Endodermal cell (in vitro differentiated cells): ENCODE measurements around the gene LRPAP1. TPM values are rescaled to one million over a fixed set of nuclear protein-coding genes. Genes with fewer than 3 reads are reported as not detected.

ENCODE experiments used
- DNase-seq: peaks from one replicate; pipeline ENCODE4 v3.0.0-alpha.2; 2017
- H3K27ac ChIP-seq: 2 replicates; pipeline ENCODE4 v1.5.1; 2013; ENCODE audit warnings: mild to moderate bottlenecking, low read depth, low read length, moderate library complexity
- H3K27me3 ChIP-seq: 2 replicates; pipeline ENCODE4 v1.6.1; 2013; ENCODE audit warnings: mild to moderate bottlenecking, low read length, moderate library complexity; ENCODE audit not compliant: insufficient read depth, control insufficient read depth, poor library complexity, severe bottlenecking
- H3K36me3 ChIP-seq: 2 replicates; pipeline ENCODE4 v1.7.0; 2013; ENCODE audit warnings: mild to moderate bottlenecking, low read length, moderate library complexity; ENCODE audit not compliant: control insufficient read depth, insufficient read depth
- H3K4me1 ChIP-seq: one replicate; pipeline ENCODE4 v1.7.0; 2013; ENCODE audit warnings: low read length; ENCODE audit not compliant: control insufficient read depth, insufficient read depth
- H3K4me3 ChIP-seq: 2 replicates; pipeline ENCODE4 v1.5.1; 2013; ENCODE audit warnings: mild to moderate bottlenecking, low read length, moderate library complexity
- H3K9ac ChIP-seq: 2 replicates; pipeline ENCODE4 v1.6.1; 2013; ENCODE audit warnings: mild to moderate bottlenecking, low read length, moderate library complexity; ENCODE audit not compliant: poor library complexity, severe bottlenecking; ENCODE audit errors: extremely low read depth
- H3K9me3 ChIP-seq: 2 replicates; pipeline ENCODE4 v1.6.1; 2013; ENCODE audit warnings: mild to moderate bottlenecking, low read length, moderate library complexity; ENCODE audit not compliant: control insufficient read depth
- H3K27ac Mint-ChIP-seq: 2 replicates; pipeline ENCODE4 v1.8.0; 2020; ENCODE audit warnings: mixed read lengths
- H3K27me3 Mint-ChIP-seq: 2 replicates; pipeline ENCODE4 v1.8.0; 2021; ENCODE audit warnings: mild to moderate bottlenecking, mixed read lengths; ENCODE audit not compliant: insufficient read depth
- H3K36me3 Mint-ChIP-seq: 2 replicates; pipeline ENCODE4 v1.8.0; 2020; ENCODE audit warnings: low read depth, mixed read lengths
- H3K4me1 Mint-ChIP-seq: 2 replicates; pipeline ENCODE4 v1.8.0; 2020; ENCODE audit warnings: mixed read lengths
- H3K4me3 Mint-ChIP-seq: 2 replicates; pipeline ENCODE4 v1.8.0; 2020; ENCODE audit warnings: mild to moderate bottlenecking, moderate library complexity, mixed read lengths
- H3K9me3 Mint-ChIP-seq: 2 replicates; pipeline ENCODE4 v1.8.0; 2020; ENCODE audit warnings: mild to moderate bottlenecking, mixed read lengths
- WGBS, 2 experiments: methylation state at CpG; one replicate each; pipeline versions ENCODE4 v1.1.5 to v1.1.7; 2013; ENCODE audit warnings: missing lambda C conversion rate in 2 of 2, mixed read lengths in 1 of 2; ENCODE audit not compliant: insufficient coverage in 1 of 2, insufficient read length in 1 of 2; 5-methylcytosine and 5-hydroxymethylcytosine counted together
- total RNA-seq, 2 donors: library from RNA; stranded (reverse); fragmentation: NEBNext Ultra II Directional in 1 of 2; extraction: Animal tissue kit (Norgen Biotek cat#: 25700) in 1 of 2; gene quantifications; 2 replicates in 1 of 2; 3 replicates in 1 of 2; pipeline ENCODE4 v1.2.1, GENCODE V29; 2021
- TF ChIP-seq, protein P1 (sequence below): fragments of 200-600 bp; sonication (generic); conservative IDR thresholded peaks from 2 replicates; pipeline ENCODE4 v1.5.0; 2021; ENCODE audit warnings: antibody characterized with exemption, mild to moderate bottlenecking

LRPAP1 gene
- total RNA-seq, 2 donors from 2014 or later: 111 to 129 TPM

DNA sequence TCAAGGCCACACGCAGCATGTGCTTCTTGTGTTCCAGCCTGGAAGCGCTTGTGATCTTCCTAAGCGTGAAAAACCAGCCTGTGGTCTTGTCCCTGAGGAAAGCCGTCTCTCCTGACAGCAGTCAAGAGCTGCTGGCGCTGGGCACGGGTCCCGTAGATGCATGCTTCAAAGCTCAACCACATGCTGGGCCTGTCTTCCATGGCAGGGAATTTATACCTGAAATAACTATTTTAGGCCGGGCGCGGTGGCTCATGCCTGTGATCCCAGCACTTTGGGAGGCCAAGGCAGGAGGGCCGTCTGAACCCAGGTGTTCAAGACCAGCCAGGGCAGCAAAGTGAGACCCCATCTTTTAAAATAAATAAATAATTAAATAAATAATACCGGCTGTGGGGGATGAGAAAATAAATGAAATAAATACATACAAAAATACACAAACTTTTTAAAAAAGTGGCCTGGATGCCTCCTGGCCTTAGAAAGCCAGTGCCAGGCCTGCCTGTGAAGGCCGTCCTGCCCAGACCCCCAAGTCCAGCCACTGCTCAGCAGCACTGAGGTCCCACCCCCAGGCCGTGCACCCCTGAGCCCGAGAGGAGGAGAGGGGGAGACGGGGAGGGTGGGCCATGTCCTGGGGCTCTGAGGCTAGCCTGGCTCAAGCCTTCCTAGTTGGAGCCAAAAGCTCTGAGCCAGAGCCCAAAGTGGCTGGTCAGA lies 10.4 kb downstream of the LRPAP1 start:
- no peaks in the 10 kb centered on the region for H3K27me3 ChIP-seq
- 94 to 95% methylated on average over 9 to 15 of the region's 16 CpGs for WGBS, 2 experiments
- H3K27ac Mint-ChIP-seq: no peak overlapping the region
- H3K4me1 Mint-ChIP-seq: peaks cover 3% of the 10 kb centered on the region
- H3K36me3 ChIP-seq: peaks cover 37% of the 10 kb centered on the region
- no peaks in the 10 kb centered on the region for H3K9me3 ChIP-seq
- H3K4me3 ChIP-seq: no peak overlapping the region
- TF ChIP-seq, protein P1, sequence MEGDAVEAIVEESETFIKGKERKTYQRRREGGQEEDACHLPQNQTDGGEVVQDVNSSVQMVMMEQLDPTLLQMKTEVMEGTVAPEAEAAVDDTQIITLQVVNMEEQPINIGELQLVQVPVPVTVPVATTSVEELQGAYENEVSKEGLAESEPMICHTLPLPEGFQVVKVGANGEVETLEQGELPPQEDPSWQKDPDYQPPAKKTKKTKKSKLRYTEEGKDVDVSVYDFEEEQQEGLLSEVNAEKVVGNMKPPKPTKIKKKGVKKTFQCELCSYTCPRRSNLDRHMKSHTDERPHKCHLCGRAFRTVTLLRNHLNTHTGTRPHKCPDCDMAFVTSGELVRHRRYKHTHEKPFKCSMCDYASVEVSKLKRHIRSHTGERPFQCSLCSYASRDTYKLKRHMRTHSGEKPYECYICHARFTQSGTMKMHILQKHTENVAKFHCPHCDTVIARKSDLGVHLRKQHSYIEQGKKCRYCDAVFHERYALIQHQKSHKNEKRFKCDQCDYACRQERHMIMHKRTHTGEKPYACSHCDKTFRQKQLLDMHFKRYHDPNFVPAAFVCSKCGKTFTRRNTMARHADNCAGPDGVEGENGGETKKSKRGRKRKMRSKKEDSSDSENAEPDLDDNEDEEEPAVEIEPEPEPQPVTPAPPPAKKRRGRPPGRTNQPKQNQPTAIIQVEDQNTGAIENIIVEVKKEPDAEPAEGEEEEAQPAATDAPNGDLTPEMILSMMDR: no peak
- peaks cover 45% of the 10 kb centered on the region for H3K36me3 Mint-ChIP-seq
- H3K27ac ChIP-seq: no peak overlapping the region
- DNase-seq: peak; percentile 32
- no peak overlapping the region for H3K9ac ChIP-seq
- H3K4me1 ChIP-seq: no peaks in the 10 kb centered on the region
- H3K4me3 Mint-ChIP-seq: no peak overlapping the region
- no peaks in the 10 kb centered on the region for H3K27me3 Mint-ChIP-seq
- H3K9me3 Mint-ChIP-seq: no peaks in the 10 kb centered on the region

- H3K27ac Mint-ChIP-seq: no peak overlapping the region
- DNase-seq: peak; percentile 36
- Histone ChIP-seq H3K4me3 (no peak overlapping the region), H3K27ac (no peak overlapping the region), H3K9ac (no peak overlapping the region), H3K36me3 (peaks cover 39% of the 10 kb centered on the region), H3K27me3 (no peaks in the 10 kb centered on the region), H3K9me3 (no peaks in the 10 kb centered on the region), H3K4me1 (no peaks in the 10 kb centered on the region)
- no peaks in the 10 kb centered on the region for H3K9me3 Mint-ChIP-seq
- H3K36me3 Mint-ChIP-seq: peaks cover 46% of the 10 kb centered on the region
- TF ChIP-seq, protein P1: no peak
- H3K4me1 Mint-ChIP-seq: no peaks in the 10 kb centered on the region
- H3K4me3 Mint-ChIP-seq: no peak overlapping the region
- whole genome bisulfite sequencing, 2 experiments: 96% methylated on average over 19 to 31 of the region's 31 CpGs
- no peaks in the 10 kb centered on the region for H3K27me3 Mint-ChIP-seq
Measured at GRCh38 chr4:3520796-3521600, 11.2 kb downstream of the LRPAP1 start.

DNA sequence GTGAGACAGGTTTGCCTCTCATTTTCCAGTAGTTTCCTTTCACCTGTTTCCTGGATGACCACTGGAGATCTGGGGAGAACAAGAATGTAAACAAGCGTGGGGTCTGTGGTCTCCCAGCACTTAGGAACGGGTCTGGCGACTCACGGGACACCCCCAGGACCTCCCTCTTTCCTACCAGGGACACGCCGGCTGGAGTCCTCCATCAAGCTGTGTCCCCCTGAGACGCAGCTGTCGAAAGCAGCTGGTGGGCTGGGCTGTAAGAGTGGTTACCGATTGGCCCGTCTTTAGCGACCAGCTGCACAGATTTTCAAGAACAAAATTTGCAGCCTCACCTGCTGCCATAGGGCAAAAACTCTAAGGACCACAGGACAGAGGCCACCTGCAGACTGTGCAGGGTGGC lies 11.9 kb downstream of the LRPAP1 start:
- Mint-ChIP-seq H3K4me3 (no peak overlapping the region), H3K27me3 (no peaks in the 10 kb centered on the region), H3K36me3 (peaks cover 53% of the 10 kb centered on the region), H3K27ac (no peak overlapping the region), H3K9me3 (no peaks in the 10 kb centered on the region), H3K4me1 (no peaks in the 10 kb centered on the region)
- Histone ChIP-seq H3K9ac (no peak overlapping the region), H3K36me3 (peaks cover 43% of the 10 kb centered on the region), H3K27ac (no peak overlapping the region), H3K4me3 (no peak overlapping the region), H3K9me3 (no peaks in the 10 kb centered on the region), H3K4me1 (no peaks in the 10 kb centered on the region), H3K27me3 (no peaks in the 10 kb centered on the region)
- DNase-seq: no peak
- 95 to 97% methylated on average over 9 to 11 of the region's 11 CpGs for WGBS, 2 experiments
- TF ChIP-seq, protein P1: no peak
